Epithelial cell of esophagus (primary cell): Measurements from ENCODE around the gene SALL3.

ENCODE experiments used
- DNase-seq: peaks from one replicate; pipeline ENCODE4 v3.0.0; 2010; ENCODE audit warnings: low read depth
- H3K4me3 ChIP-seq: 2 replicates; pipeline ENCODE4 v1.5.1; 2011; ENCODE audit warnings: mild to moderate bottlenecking, low read length, control low read depth
- CTCF ChIP-seq: IDR thresholded peaks from 2 replicates; pipeline ENCODE4 v1.5.1; 2011; ENCODE audit warnings: low read depth, mild to moderate bottlenecking, low read length, control low read depth, inconsistent platforms; ENCODE audit not compliant: insufficient read depth; ENCODE audit errors: missing control alignments

Gene SALL3

DNA sequence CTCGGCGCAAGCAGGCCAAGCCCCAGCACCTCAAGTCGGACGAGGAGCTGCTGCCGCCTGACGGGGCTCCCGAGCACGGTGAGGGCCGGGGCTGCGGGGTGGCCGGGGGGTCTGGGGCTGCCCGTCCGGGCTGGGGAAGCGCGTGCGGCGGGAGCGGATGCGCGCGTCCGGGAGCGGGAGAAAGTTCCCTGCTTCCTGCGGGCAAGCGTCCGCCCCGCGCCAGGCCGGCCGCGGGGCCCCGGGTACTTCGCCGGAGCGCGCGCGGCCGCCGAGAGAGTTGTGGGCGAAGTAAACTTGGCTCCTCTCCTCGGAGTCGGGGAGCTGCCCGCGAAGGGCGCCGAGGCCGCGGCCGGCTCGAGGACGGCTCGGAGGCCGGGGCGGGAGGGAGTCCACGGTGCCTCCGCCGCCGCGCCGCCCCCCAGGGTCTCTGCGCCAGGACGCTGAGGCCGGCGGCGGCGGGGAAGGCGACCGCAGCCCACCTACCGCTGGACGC lies 707 bp downstream of the SALL3 start:
- no peak for DNase-seq
- no peak for TF ChIP-seq CTCF
- H3K4me3 ChIP-seq = no peak overlapping the region

DNA sequence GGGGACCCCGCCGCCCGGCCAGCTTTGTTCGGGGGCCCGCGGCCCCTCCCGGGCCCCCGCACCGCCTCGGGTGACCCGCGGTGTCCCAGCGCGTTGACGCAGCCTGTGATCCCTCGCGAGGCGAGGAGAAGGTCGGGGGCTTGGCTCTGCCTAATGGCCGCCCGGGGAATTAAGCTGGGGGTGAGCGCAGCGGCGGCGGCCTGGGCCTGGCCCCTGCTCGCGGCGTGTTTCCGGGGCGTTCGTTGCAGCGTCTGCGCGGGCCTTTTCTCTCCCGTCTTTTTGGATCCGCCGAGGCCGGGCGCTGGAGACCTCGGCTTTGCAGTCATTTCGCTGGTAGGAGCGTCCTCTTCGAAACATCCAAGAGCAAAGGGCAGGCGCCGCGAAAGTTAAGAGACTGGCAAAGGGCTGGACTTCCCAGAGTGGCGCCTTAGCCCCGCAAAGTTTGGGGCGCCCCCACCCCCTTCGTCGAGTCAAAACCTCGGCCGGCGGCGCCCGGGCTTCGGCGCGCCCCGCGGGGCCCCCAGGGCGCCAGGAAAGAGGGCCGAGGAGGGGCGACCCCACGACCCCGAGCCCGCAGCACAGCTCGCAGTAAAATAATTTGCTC lies 1.3 kb downstream of the SALL3 start:
- no peak overlapping the region for H3K4me3 ChIP-seq
- DNase-seq = no peak
- no peak for TF ChIP-seq CTCF

- H3K4me3 ChIP-seq = no peak overlapping the region
- DNase-seq = no peak
- no peak for TF ChIP-seq CTCF
These were observed 1.8 kb downstream of the SALL3 start for GRCh38 chr18:78981394-78981831.

DNA sequence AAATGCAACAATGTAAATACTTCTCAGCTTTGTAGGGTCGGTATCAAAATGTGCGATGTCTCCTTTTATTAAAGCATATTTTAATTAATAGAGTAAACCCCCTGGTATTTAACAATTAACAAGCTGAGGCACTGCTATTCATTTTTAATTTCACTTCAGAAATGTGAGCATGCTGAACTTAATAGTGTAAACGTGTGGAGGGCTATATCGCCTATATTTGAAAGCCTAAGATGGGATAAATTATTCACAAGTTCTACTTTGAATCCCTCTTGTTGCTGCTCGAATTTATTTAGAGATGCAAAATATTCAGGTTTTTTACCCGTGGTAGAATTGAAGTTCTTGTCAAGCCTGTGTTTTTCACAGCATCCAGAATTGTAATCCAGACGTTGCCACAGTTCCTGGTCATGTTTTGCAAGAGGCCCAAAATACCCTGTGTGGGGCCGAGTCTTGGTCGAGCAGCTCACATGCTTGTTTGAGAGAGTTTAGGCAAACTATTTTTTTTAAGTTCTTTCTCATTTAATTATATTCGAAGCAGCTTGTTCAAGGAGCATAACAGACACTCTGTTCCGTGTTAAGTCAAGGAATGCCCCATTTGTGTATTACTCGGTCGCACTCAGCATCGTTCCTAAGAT lies 2.5 kb downstream of the SALL3 start:
- no peak overlapping the region for H3K4me3 ChIP-seq
- TF ChIP-seq CTCF = no peak
- DNase-seq = no peak

GRCh38 chr18:78983512-78983911 lies 3.9 kb downstream of the SALL3 start:
- no peak for DNase-seq
- H3K4me3 ChIP-seq = no peak overlapping the region
- no peak for TF ChIP-seq CTCF

GRCh38 chr18:78984941-78985784 lies 5.5 kb downstream of the SALL3 start:
- H3K4me3 ChIP-seq = no peak overlapping the region
- TF ChIP-seq CTCF = peak; percentile 47
- DNase-seq = peak; percentile 51
